Natural killer cell treated with Interleukin-12 subunit alpha and Interleukin-12 subunit beta and Interleukin-15 and Interleukin-18, amount 100 ng/mL, for 72 hours (primary cell): ENCODE measurements around the gene TMEM61. TPM values are rescaled to one million over a fixed set of nuclear protein-coding genes. Genes with fewer than 3 reads are reported as not detected.

ENCODE experiments used
- ATAC-seq, 2 donors: fragments of 150-1000 bp; cut with Tn5 transposase in 1 of 2; sonication (Bioruptor Pico), chemical (Tn5 transposase) in 1 of 2; 2 replicates each; pipeline ENCODE4 v1.10.0; 2021
- DNase-seq: peaks from one replicate; pipeline ENCODE4 v3.0.0; 2022; ENCODE audit warnings: low spot score
- H3K27ac Mint-ChIP-seq, 2 donors: 1 replicate in 1 of 2; 2 replicates in 1 of 2; pipeline ENCODE4 v1.8.0; 2022; ENCODE audit warnings: mixed read lengths in 2 of 2, mild to moderate bottlenecking in 1 of 2, moderate library complexity in 1 of 2
- H3K27me3 Mint-ChIP-seq, 2 donors: 1 replicate in 1 of 2; 2 replicates in 1 of 2; pipeline ENCODE4 v1.8.0; 2022; ENCODE audit warnings: mixed read lengths in 2 of 2
- H3K36me3 Mint-ChIP-seq: one replicate; pipeline ENCODE4 v1.8.0; 2022; ENCODE audit warnings: mixed read lengths
- H3K4me1 Mint-ChIP-seq, 2 donors: 1 replicate in 1 of 2; 2 replicates in 1 of 2; pipeline ENCODE4 v1.8.0; 2022; ENCODE audit warnings: low read depth in 2 of 2, mixed read lengths in 2 of 2, mild to moderate bottlenecking in 1 of 2
- H3K4me3 Mint-ChIP-seq: one replicate; pipeline ENCODE4 v1.8.0; 2022; ENCODE audit warnings: mixed read lengths
- H3K9me3 Mint-ChIP-seq: 2 replicates; pipeline ENCODE4 v1.8.0; 2022; ENCODE audit warnings: mixed read lengths
- total RNA-seq, 2 donors: library from RNA; stranded (reverse); gene quantifications; one replicate each; pipeline ENCODE4 v1.2.3, GENCODE V29; 2022

The TMEM61 gene
- total RNA-seq, 2 donors from 2014 or later: not detected

DNA sequence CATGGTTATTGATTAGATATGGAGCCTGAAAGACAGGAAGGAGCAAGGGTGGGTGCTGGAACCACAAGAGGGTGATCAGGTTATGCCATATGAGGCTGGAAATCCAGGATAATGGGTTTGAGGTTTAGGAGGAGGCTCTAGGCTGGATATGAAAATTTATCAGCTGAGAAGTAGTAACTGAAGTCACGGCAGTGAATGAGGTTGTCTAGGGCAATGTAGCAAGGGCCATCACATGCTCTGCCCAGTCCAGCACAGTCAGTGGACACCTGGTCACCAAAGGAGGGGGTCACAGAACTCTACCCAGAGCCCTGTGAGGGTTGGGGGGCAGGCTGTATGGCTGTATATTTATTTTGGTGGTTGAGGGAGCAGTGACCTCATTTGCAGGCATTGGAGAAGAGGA is 10.5 kb upstream of the TMEM61 start:
- peaks cover 28 to 29% of the 10 kb centered on the region in 2 donors for H3K27me3 Mint-ChIP-seq
- peaks cover 4% of the 10 kb centered on the region for H3K9me3 Mint-ChIP-seq
- peaks cover 11 to 18% of the 10 kb centered on the region in 2 donors for H3K4me1 Mint-ChIP-seq
- no peak for DNase-seq
- no peaks in the 10 kb centered on the region for H3K36me3 Mint-ChIP-seq
- H3K27ac Mint-ChIP-seq: no peak overlapping the region
- H3K4me3 Mint-ChIP-seq: no peak overlapping the region
- no peak for ATAC-seq

DNA sequence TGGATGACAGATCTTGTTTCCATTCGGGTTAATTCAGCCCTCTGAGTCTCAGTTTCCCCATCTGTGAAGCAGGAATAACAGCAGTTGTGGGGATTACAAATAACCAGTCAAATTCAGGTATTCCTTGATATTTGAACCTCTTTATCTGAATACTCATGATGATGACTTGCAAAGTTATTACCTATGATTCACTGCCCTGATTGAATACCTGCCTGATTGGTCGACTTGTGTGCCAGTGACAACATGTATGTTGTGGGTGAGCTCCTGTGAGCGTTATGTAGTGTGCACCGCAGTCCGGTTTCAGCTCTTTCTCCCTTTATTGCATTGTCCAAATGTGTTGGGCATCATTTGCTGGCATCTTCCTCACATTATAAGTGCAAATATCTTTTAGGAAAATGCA is 9.5 kb upstream of the TMEM61 start:
- ATAC-seq (no peak), DNase-seq (no peak)
- Mint-ChIP-seq H3K4me1 (peaks cover 8 to 14% of the 10 kb centered on the region in 2 donors), H3K27ac (no peak overlapping the region), H3K4me3 (no peak overlapping the region), H3K36me3 (no peaks in the 10 kb centered on the region), H3K9me3 (peaks cover 3% of the 10 kb centered on the region), H3K27me3 (peaks cover 33 to 36% of the 10 kb centered on the region in 2 donors)

DNA sequence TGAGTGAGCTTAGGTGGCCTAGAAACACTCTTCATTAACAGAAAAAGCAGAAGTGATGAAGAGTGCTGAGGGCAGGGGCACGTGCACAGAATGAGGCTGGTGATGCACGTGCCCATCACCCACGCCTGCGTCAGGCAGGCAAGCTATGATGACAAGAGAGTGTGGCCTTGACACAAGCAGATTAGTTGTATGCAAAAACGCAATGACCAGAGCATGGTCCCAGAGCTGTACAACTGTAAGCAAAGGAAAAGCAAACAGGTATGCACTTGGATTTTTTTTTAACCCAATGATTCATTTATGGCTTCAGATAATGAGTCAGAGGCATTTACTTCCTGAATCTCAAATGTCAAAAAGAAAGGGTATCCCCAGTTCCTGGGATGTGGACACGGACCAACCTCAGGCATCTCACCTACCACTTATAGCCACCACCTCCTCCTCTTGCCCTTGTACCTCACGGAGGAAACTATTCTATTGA is 9.1 kb upstream of the TMEM61 start:
- DNase-seq (no peak), ATAC-seq (no peak)
- H3K27ac Mint-ChIP-seq: no peak overlapping the region
- H3K4me3 Mint-ChIP-seq: no peak overlapping the region
- H3K27me3 Mint-ChIP-seq: peaks cover 33 to 36% of the 10 kb centered on the region in 2 donors
- H3K4me1 Mint-ChIP-seq: peaks cover 4 to 9% of the 10 kb centered on the region in 2 donors
- no peaks in the 10 kb centered on the region for H3K9me3 Mint-ChIP-seq
- no peaks in the 10 kb centered on the region for H3K36me3 Mint-ChIP-seq

DNA sequence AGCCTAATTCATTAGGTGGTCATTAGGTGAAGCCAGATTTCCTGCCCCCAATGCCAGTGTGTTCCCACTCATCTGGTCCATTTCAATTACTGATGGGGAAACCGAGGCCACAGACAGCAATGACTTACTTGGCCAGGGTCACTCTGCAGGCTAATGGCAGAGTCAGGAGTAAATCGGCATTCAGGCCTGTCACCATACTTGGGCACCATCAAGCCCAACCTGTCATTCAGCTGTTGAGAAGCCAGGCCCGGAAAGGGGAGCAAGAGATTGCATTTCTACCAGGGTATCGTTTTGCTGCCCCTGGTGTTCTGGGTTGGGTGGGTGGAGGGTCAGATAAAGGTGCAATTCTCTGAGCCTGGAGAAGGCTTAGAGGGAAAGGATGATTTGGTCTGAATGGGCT is 8.0 kb upstream of the TMEM61 start:
- no peak for DNase-seq
- no peaks in the 10 kb centered on the region for H3K9me3 Mint-ChIP-seq
- no peak for ATAC-seq
- H3K27ac Mint-ChIP-seq: no peak overlapping the region
- H3K4me3 Mint-ChIP-seq: no peak overlapping the region
- H3K27me3 Mint-ChIP-seq: peaks cover 34 to 36% of the 10 kb centered on the region in 2 donors
- H3K4me1 Mint-ChIP-seq: peaks cover 0 to 6% of the 10 kb centered on the region in 2 donors
- no peaks in the 10 kb centered on the region for H3K36me3 Mint-ChIP-seq

DNA sequence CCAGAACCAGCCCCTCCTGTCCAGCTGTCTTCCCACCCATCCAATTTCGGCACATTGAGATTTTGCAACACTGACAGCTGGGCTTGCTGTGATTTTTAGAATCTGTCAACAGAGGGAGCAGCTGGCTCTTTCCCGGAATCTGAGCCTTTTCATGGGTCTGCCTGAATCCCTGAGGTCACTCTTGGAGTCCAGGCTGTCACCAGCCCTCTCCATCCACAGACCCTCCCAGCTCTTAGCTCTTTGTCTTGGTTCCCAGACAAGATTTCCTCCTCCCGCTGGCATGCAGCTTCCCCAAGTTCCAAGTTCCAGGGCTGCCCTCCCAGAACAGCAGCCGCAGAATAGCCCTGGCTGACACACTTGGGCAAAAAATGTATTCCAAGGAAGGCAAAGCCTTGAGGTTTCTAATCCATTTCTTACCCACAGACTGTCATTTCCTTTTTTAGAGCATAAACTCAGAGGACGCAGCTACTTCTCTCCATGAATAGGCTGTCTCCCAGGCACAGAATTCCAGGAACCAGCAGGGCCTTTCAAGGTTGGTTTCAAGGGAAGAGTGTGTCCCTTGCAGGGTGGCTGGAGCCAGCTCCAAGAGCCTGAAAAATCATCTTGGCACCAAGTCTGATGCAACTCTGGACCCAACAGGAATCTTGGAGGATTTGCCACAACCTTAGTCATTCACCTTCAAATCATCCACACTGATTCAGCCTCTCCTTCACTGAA is 7.1 kb upstream of the TMEM61 start:
- DNase-seq: no peak
- no peak overlapping the region for H3K4me3 Mint-ChIP-seq
- H3K36me3 Mint-ChIP-seq: no peaks in the 10 kb centered on the region
- ATAC-seq: no peak
- H3K27me3 Mint-ChIP-seq: peaks cover 39 to 43% of the 10 kb centered on the region in 2 donors
- no peak overlapping the region for H3K27ac Mint-ChIP-seq
- H3K9me3 Mint-ChIP-seq: no peaks in the 10 kb centered on the region
- H3K4me1 Mint-ChIP-seq: peaks cover 3 to 6% of the 10 kb centered on the region in 2 donors

DNA sequence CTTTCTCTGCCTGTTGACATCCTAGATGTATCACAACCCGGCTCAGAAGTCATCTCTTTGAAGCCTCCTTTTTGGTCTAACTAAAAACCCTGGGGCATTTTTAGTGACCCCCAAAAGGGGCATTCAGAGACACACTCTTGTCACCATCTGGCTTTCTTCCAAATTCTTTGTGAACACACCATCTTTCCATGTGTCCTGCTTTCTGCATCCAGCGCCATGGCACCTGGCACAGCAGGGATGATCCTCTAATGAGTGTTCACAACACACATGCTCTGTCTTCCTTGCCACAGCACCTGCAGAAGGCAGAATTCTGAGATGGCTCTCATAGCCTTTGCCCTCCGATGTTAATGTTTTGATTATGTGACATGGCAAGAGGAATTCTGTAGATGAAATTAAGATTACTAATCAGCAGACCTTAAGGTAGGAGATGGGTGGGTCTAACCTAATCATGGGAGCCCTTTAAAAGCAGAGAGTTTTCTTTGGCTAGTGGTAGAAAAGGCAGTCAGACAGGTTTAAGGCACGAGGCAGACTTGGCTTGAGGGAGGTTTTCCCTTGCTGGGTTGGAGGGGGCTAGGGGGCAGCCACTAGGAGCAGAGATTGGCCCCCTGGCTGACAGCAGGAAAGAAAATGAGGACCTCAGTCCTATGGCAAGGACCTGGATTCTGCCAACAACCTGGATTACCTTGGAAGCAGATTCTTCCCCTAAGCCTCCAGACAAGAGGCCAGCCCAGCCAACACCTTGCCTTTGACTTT is 4.9 kb upstream of the TMEM61 start:
- ATAC-seq (no peak), DNase-seq (no peak)
- H3K4me3 Mint-ChIP-seq: no peak overlapping the region
- no peaks in the 10 kb centered on the region for H3K9me3 Mint-ChIP-seq
- H3K36me3 Mint-ChIP-seq: no peaks in the 10 kb centered on the region
- H3K27me3 Mint-ChIP-seq: peaks cover 38 to 41% of the 10 kb centered on the region in 2 donors
- no peak overlapping the region for H3K27ac Mint-ChIP-seq
- peaks cover 3 to 6% of the 10 kb centered on the region in 2 donors for H3K4me1 Mint-ChIP-seq

DNA sequence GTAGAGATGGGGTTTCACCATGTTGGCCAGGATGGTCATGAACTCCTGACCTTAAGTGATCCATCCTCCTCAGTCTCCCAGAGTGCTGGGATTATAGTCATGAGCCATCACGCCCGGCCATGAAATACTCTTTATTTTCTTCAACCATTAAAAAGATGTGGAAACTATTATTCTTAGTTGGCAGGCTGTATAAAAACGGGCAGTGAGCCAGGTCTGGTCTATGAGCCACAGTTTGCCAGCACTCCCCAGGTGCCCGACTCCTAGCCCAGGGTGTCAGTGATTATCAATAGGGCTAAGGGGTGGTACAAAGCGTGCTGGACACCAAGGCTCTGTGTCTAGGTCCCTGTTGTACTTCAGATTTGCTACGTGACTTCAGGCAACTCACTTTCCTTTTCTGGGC is 3.7 kb upstream of the TMEM61 start:
- no peak for ATAC-seq
- DNase-seq: no peak
- Mint-ChIP-seq H3K27ac (no peak overlapping the region), H3K27me3 (peaks cover 40 to 48% of the 10 kb centered on the region in 2 donors), H3K4me1 (peaks cover 0 to 3% of the 10 kb centered on the region in 2 donors), H3K36me3 (no peaks in the 10 kb centered on the region), H3K4me3 (no peak overlapping the region), H3K9me3 (no peaks in the 10 kb centered on the region)

DNA sequence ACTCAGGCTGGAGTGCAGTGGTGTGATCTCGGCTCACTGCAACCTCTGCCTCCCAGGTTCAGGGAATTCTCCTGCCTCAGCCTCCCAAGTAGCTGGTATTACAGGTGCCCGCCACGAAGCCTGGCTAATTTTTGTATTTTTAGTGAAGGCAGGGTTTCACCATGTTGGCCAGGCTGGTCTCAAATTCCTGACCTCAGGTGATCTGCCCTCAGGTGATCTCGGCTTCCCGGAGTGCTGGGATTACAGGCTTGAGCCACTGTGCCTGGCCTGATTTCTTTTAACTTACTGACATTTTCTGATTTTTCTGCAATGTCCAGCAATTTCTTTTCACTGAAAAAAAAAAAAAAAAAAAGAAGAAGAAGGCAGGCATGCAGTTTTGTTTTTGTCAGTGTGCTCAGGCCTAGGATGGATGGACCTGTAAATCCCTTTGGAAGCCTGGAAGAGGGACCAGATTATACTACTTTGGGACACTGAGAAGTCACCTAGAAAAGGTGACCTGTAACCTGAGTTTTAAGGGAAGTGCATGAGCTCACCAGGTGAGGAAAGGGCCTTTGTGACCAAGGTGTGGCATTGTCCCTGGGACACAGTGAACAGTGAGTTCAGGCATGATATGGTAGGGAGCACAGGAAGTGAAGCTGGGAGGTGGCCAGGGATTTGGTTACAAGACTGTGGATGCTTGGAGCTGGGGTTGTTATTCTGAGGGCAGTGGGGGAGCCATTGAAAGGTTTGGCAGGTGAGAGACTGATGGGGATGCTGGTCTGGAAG is 2.7 kb upstream of the TMEM61 start:
- no peaks in the 10 kb centered on the region for H3K36me3 Mint-ChIP-seq
- H3K27me3 Mint-ChIP-seq: peaks cover 42 to 45% of the 10 kb centered on the region in 2 donors
- no peak for DNase-seq
- H3K27ac Mint-ChIP-seq: no peak overlapping the region
- H3K4me3 Mint-ChIP-seq: no peak overlapping the region
- no peak for ATAC-seq
- peaks cover 0 to 3% of the 10 kb centered on the region in 2 donors for H3K4me1 Mint-ChIP-seq
- no peaks in the 10 kb centered on the region for H3K9me3 Mint-ChIP-seq

DNA sequence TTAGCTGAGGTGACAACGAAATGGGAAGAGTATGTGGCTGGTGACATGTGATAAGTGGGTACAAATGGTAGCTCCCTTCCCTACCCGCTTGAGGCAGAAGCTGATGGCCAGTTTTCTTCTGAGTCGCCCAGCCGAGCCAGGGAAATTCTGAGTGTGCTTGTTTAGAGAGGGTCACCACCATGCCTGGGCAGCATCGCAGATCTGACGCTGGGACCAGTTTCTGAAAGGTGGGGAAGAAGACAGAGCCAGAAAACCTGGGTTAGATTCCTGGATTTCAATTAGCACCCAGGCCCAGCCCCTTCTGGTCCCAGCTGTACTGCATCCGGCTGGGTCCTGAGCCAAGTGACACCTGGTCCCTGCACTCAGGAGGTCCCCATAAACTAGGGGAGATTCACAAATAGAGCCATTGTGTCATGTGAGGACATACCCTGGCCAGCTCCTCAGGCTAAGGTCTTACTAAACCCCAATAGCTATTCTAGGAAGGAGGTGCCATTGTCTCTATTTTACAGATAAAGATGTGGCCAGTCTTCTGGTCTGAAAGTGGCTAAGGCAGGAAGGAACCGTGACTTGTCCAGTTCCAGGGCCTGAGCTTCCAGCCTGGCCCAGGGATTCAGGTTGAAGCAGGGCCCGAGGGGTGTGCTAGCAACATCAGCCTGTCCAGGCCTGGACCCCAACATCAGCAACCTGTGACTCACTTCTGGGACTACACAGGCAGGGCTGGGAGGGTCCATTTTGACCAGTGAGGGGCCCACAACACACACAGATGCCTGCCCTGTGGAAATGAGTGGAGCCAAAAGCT is 1.7 kb upstream of the TMEM61 start:
- H3K36me3 Mint-ChIP-seq: no peaks in the 10 kb centered on the region

DNA sequence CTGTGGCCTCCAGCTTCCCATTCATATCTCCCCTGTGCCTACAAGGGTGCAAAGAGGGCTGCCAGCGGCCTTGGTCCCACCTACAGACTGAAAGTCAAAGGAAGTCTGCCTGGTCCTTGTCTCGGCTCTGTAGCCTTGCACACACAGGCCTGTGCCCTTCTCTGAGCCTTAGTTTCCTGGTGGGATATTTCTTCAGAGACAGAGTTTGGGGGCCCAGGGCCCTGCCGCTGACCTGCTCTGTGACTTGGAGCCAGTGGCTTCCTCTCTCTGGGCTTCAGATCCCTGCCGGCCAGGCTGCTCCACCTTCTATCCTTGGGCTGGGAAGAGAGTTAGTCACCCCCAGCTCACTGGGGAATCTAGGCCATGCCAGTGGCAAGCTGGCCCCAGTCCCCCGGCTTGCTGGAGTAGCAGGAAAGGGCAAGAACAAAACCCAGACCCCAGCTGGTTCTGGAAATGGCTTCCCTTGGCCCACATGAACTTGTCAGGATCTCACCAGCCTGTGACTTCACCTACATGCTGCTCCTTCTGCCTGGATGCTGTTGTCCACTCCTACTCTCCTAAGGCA is 1.0 kb upstream of the TMEM61 start:
- Mint-ChIP-seq H3K27me3 (peaks cover 36 to 39% of the 10 kb centered on the region in 2 donors), H3K4me1 (peaks cover 0 to 3% of the 10 kb centered on the region in 2 donors), H3K27ac (no peak overlapping the region), H3K9me3 (no peaks in the 10 kb centered on the region), H3K36me3 (no peaks in the 10 kb centered on the region), H3K4me3 (no peak overlapping the region)
- no peak for ATAC-seq
- no peak for DNase-seq

More for the DNA sequence above, 1.7 kb upstream of the TMEM61 start:
- ATAC-seq (no peak), DNase-seq (no peak)
- H3K27ac Mint-ChIP-seq: no peak overlapping the region
- H3K9me3 Mint-ChIP-seq: no peaks in the 10 kb centered on the region
- no peak overlapping the region for H3K4me3 Mint-ChIP-seq
- peaks cover 35 to 39% of the 10 kb centered on the region in 2 donors for H3K27me3 Mint-ChIP-seq
- peaks cover 0 to 3% of the 10 kb centered on the region in 2 donors for H3K4me1 Mint-ChIP-seq

DNA sequence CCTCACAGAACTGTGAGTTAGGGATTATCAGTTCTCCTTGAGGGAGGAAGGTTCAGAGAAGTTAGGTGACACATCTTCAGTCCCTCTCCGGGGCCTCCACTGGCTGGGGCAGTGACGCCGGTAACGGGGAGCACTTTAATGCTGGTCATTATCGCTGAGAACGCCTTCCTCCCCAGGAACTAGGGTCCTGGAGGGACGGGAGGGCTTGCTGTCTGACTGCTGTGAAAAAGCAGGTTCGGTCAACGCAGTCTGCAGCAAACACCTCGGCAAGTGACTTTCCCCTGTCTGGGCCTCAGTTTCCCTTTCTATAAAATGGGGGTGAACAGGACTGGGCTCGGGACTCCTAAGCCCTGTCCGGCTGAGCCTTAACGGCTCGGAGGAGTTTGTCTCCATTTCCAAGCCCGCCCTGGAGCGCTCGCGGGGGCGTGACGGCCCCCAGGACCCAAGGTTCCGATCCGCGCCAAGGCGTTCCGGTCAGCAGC is 341 bp upstream of the TMEM61 start:
- H3K4me1 Mint-ChIP-seq: peaks cover 0 to 3% of the 10 kb centered on the region in 2 donors
- H3K27me3 Mint-ChIP-seq: peaks cover 34 to 38% of the 10 kb centered on the region in 2 donors
- no peak for ATAC-seq
- no peak for DNase-seq
- no peak overlapping the region for H3K27ac Mint-ChIP-seq
- H3K36me3 Mint-ChIP-seq: no peaks in the 10 kb centered on the region
- H3K4me3 Mint-ChIP-seq: no peak overlapping the region
- H3K9me3 Mint-ChIP-seq: no peaks in the 10 kb centered on the region

DNA sequence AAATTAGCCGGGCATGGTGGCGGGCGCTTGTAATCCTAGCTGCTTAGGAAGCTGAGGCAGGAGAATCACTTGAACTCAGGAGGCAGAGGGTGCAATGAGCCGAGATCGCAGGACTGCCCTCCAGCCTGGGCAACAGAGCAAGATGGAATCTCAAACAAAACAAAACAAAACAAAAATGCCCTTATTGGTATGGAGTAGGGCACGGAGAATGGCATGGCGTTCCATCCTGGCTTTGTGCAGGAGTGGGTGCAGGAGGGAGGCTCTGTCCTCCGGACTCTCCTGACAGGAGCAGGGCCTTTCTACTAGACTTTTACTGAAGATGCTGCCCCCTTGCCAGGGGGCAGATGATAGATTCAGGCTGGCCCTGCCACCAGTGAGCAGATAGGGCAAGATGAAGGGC is 1.0 kb downstream of the TMEM61 start:
- Mint-ChIP-seq H3K9me3 (no peaks in the 10 kb centered on the region), H3K36me3 (no peaks in the 10 kb centered on the region), H3K4me3 (no peak overlapping the region), H3K4me1 (peaks cover 0 to 3% of the 10 kb centered on the region in 2 donors), H3K27me3 (peaks cover 30 to 32% of the 10 kb centered on the region in 2 donors), H3K27ac (no peak overlapping the region)
- ATAC-seq: no peak
- DNase-seq: no peak

DNA sequence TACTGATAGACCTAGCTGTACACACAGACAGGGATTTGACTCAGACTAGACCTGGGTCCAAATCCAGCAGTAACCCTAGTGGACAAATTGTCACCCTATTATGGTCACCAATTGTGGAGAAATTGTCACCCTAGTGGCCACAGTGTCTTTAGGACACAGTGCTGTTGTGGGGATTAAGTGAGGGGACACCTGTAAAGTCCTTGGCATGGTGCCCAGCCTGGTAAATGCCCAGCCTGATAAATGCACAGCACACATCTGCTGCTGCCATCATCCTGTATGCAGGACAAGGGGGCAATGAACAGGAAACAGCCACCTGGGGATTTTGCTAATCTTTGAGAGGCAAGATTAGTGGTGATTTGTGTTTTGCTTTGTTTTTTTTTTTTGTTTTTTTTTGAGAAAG is 2.3 kb downstream of the TMEM61 start:
- peaks cover 0 to 3% of the 10 kb centered on the region in 2 donors for H3K4me1 Mint-ChIP-seq
- no peak overlapping the region for H3K4me3 Mint-ChIP-seq
- H3K27ac Mint-ChIP-seq: no peak overlapping the region
- peaks cover 29% of the 10 kb centered on the region in 2 donors for H3K27me3 Mint-ChIP-seq
- ATAC-seq (no peak), DNase-seq (no peak)
- no peaks in the 10 kb centered on the region for H3K9me3 Mint-ChIP-seq
- no peaks in the 10 kb centered on the region for H3K36me3 Mint-ChIP-seq
